ENCODE data around the gene SPOCK1. TPM values are rescaled to one million over a fixed set of nuclear protein-coding genes. Genes with fewer than 3 reads are reported as not detected.

Gene SPOCK1
- total and polyA plus RNA-seq, 2 of the 4 experiments (the other 2 are of a cell fraction), result 5.0 to 20.3 TPM

DNA sequence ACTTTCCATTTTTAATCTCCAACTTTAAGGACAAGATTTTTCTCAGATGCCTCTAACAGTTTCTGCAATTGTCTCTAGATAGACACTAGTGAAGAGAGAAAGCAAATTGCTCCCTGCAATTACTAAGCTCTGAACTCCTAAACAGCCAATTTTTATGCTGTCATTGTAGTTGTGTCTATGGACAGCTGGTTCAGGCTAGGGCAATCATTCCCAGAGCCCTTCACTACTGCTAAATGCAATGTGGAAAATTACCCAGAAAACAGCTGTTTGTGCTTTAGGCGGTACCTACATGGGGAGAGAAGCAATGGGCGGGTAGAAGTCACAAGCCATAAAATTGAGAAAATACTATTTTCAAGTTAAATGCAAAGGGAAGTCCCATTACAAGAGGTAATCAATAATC lies 211.6 kb downstream of the SPOCK1 start:
- no peak overlapping the region for H3K23ac ChIP-seq (ENCODE audit: low read depth, low read length)

More for the DNA sequence above, 211.6 kb downstream of the SPOCK1 start:
- H3K4me2 ChIP-seq (ENCODE audit: low read depth, low read length), result no peak overlapping the region
- in situ Hi-C loops (cut with MboI; ENCODE audit: low sequenced_read_pairs) (no loop called here), intact Hi-C loops (cut with micrococcal nuclease) (no loop called here), dilution Hi-C loops (cut with HindIII; ENCODE audit: low sequenced_read_pairs, unreplicated experiment) (no loop called here)
- no peak overlapping the region for H3K27ac ChIP-seq (ENCODE audit: insufficient read depth, low read length)
- no peak for ATAC-seq (ENCODE audit: low read depth)
- H4K5ac ChIP-seq (ENCODE audit: low read depth, low read length), result no peak overlapping the region
- no peak overlapping the region for H3K18ac ChIP-seq (ENCODE audit: low read depth, low read length)
- peaks cover 4% of the 10 kb centered on the region for H3K27me3 ChIP-seq (ENCODE audit: control insufficient read depth, insufficient read depth, low read length)
- H3K9me1 ChIP-seq (ENCODE audit: insufficient read depth, low read length), result no peaks in the 10 kb centered on the region
- H2AK9ac ChIP-seq (replicated peaks; ENCODE audit: low read depth, low read length, poor library complexity), result no peak overlapping the region
- H2AFZ ChIP-seq (replicated peaks; ENCODE audit: low read length, poor library complexity), result no peak overlapping the region
- no peaks in the 10 kb centered on the region for H3K9me3 ChIP-seq (ENCODE audit: control insufficient read depth, insufficient read depth, low read length)
- H2BK120ac ChIP-seq (ENCODE audit: low read depth, low read length), result no peak overlapping the region
- WGBS, 2 experiments (ENCODE audit: extremely low coverage in 2 of 2, insufficient read length in 1 of 2), result no CpG with 5 or more reads among the region's 2 CpGs
- ChIA-PET POLR2A (ENCODE audit: unreplicated experiment) (no interaction called here), CTCF (no interaction called here)
- TF ChIP-seq NFE2L2 (IDR thresholded peaks at IDR 0.05; ENCODE audit: low read depth, low read length), result no peak
- TF ChIP-seq BHLHE40 (IDR thresholded peaks at IDR 0.05; ENCODE audit: low read depth, low read length), result no peak
- TF ChIP-seq, protein P1, sequence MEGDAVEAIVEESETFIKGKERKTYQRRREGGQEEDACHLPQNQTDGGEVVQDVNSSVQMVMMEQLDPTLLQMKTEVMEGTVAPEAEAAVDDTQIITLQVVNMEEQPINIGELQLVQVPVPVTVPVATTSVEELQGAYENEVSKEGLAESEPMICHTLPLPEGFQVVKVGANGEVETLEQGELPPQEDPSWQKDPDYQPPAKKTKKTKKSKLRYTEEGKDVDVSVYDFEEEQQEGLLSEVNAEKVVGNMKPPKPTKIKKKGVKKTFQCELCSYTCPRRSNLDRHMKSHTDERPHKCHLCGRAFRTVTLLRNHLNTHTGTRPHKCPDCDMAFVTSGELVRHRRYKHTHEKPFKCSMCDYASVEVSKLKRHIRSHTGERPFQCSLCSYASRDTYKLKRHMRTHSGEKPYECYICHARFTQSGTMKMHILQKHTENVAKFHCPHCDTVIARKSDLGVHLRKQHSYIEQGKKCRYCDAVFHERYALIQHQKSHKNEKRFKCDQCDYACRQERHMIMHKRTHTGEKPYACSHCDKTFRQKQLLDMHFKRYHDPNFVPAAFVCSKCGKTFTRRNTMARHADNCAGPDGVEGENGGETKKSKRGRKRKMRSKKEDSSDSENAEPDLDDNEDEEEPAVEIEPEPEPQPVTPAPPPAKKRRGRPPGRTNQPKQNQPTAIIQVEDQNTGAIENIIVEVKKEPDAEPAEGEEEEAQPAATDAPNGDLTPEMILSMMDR (conservative IDR thresholded peaks at IDR 0.05; ENCODE audit: low read depth, low read length), result no peak
- TF ChIP-seq MAFK (IDR thresholded peaks at IDR 0.05; ENCODE audit: low read depth, low read length), result no peak
- TF ChIP-seq CEBPB (IDR thresholded peaks at IDR 0.05; ENCODE audit: low read depth, low read length), result no peak
- no peak for TF ChIP-seq MXI1 (IDR thresholded peaks at IDR 0.05; ENCODE audit: borderline replicate concordance, low read depth, low read length)
- no peak for TF ChIP-seq RCOR1 (IDR thresholded peaks at IDR 0.05; ENCODE audit: insufficient replicate concordance, low read length)
- TF ChIP-seq, protein P2, sequence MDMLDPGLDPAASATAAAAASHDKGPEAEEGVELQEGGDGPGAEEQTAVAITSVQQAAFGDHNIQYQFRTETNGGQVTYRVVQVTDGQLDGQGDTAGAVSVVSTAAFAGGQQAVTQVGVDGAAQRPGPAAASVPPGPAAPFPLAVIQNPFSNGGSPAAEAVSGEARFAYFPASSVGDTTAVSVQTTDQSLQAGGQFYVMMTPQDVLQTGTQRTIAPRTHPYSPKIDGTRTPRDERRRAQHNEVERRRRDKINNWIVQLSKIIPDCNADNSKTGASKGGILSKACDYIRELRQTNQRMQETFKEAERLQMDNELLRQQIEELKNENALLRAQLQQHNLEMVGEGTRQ (IDR thresholded peaks at IDR 0.05; ENCODE audit: low read depth, low read length), result no peak
- no peak for TF ChIP-seq RFX5 (IDR thresholded peaks at IDR 0.05; ENCODE audit: low read depth, low read length)
- no peak for TF ChIP-seq FOS (IDR thresholded peaks at IDR 0.05; ENCODE audit: low read depth, low read length)
- TF ChIP-seq POLR2A (IDR thresholded peaks at IDR 0.05; ENCODE audit: low read depth, low read length), result no peak
- no peak for TF ChIP-seq MAZ (IDR thresholded peaks at IDR 0.05; ENCODE audit: borderline replicate concordance, low read depth, low read length)
- H3K36me3 ChIP-seq (ENCODE audit: control insufficient read depth, insufficient read depth, low read length), result no peaks in the 10 kb centered on the region
- H3K9ac ChIP-seq (ENCODE audit: low read depth, low read length), result no peak overlapping the region
- H3K4me1 ChIP-seq (ENCODE audit: control insufficient read depth, insufficient read depth, low read length), result no peaks in the 10 kb centered on the region; the same call in 1 of the 2 replicates
- no TSS peak for BruUV-seq (replicated peaks)
- H2BK20ac ChIP-seq (ENCODE audit: low read depth, low read length), result no peak overlapping the region
- H3K56ac ChIP-seq (ENCODE audit: extremely low read depth, insufficient read depth, low read length), result no peak overlapping the region
- no peak for DNase-seq
- H4K91ac ChIP-seq (ENCODE audit: insufficient read depth, low read depth, low read length), result no peak overlapping the region
- H3K79me1 ChIP-seq (ENCODE audit: low read depth in 1 of 2, low read length in 2 of 2), result no peaks in the 10 kb centered on the region
- H2BK5ac ChIP-seq (ENCODE audit: low read depth, low read length, poor library complexity, severe bottlenecking), result no peak overlapping the region
- H4K20me1 ChIP-seq (ENCODE audit: insufficient read depth, low read length), result no peaks in the 10 kb centered on the region
- no peak overlapping the region for H4K8ac ChIP-seq (ENCODE audit: low read depth in 2 of 2, low read length in 2 of 2)
- no peak overlapping the region for H2BK15ac ChIP-seq (ENCODE audit: low read depth, low read length)
- H3K14ac ChIP-seq (replicated peaks; ENCODE audit: low read depth, low read length), result no peak overlapping the region
- H2AK5ac ChIP-seq (ENCODE audit: low read depth, low read length), result no peak overlapping the region
- no peak overlapping the region for H3K4ac ChIP-seq (ENCODE audit: low read depth, low read length)
- no peak overlapping the region for H3K4me3 ChIP-seq (ENCODE audit: insufficient read depth, low read depth, low read length)

Data from IMR-90 (cell line).